ENCODE data around the gene FHIP1B. TPM values are rescaled to one million over a fixed set of nuclear protein-coding genes. Genes with fewer than 3 reads are reported as not detected.

Gene FHIP1B
- total and polyA plus RNA-seq, 2 of the 4 experiments (the other 2 are of a cell fraction): 5.9 to 30.2 TPM

GRCh38 chr11:6233984-6234386, 451 bp downstream of the FHIP1B start:
- Histone ChIP-seq H3K27me3 (ENCODE audit: control insufficient read depth, insufficient read depth, low read length) (peaks cover 5% of the 10 kb centered on the region; the same call in 1 of the 2 replicates), H2BK5ac (ENCODE audit: low read depth, low read length, poor library complexity, severe bottlenecking) (peak overlapping the region; percentile 22), H3K4me1 (ENCODE audit: control insufficient read depth, insufficient read depth, low read length) (no peaks in the 10 kb centered on the region), H3K79me1 (ENCODE audit: low read depth in 1 of 2, low read length in 2 of 2) (peaks cover 30 to 46% of the 10 kb centered on the region in 2 experiments), H3K18ac (ENCODE audit: low read depth, low read length) (no peak overlapping the region), H4K91ac (ENCODE audit: insufficient read depth, low read depth, low read length) (0 out of 2 replicates have a peak overlapping the region, but pooled peaks have one; percentile 64), H2BK120ac (ENCODE audit: low read depth, low read length) (peak overlapping the region; percentile 36; the same call in 1 of the 2 replicates), H4K8ac (ENCODE audit: low read depth in 2 of 2, low read length in 2 of 2) (peak overlapping the region; percentile 64 to 82), H3K56ac (ENCODE audit: extremely low read depth, insufficient read depth, low read length) (peak overlapping the region; percentile 74), H2AK5ac (ENCODE audit: low read depth, low read length) (peak overlapping the region; percentile 33; the same call in 1 of the 2 replicates), H2BK15ac (ENCODE audit: low read depth, low read length) (no peak overlapping the region), H3K4ac (ENCODE audit: low read depth, low read length) (peak overlapping the region; percentile 74), H3K27ac (ENCODE audit: insufficient read depth, low read length) (peak overlapping the region; percentile 75), H2BK20ac (ENCODE audit: low read depth, low read length) (no peak overlapping the region), H3K9ac (ENCODE audit: low read depth, low read length) (peak overlapping the region; percentile 97), H3K36me3 (ENCODE audit: control insufficient read depth, insufficient read depth, low read length) (no peaks in the 10 kb centered on the region), H4K20me1 (ENCODE audit: insufficient read depth, low read length) (no peaks in the 10 kb centered on the region), H3K4me2 (ENCODE audit: low read depth, low read length) (peak overlapping the region; percentile 95), H3K14ac (replicated peaks; ENCODE audit: low read depth, low read length) (peak overlapping the region; percentile 72), H2AK9ac (replicated peaks; ENCODE audit: low read depth, low read length, poor library complexity) (peak overlapping the region; percentile 89), H3K9me3 (ENCODE audit: control insufficient read depth, insufficient read depth, low read length) (no peaks in the 10 kb centered on the region), H2AFZ (replicated peaks; ENCODE audit: low read length, poor library complexity) (peak overlapping the region; percentile 98), H3K9me1 (ENCODE audit: insufficient read depth, low read length) (0 out of 2 replicates have a peak, but pooled peaks cover 6% of the 10 kb centered on the region), H3K23ac (ENCODE audit: low read depth, low read length) (peak overlapping the region; percentile 79; the same call in 1 of the 2 replicates), H4K5ac (ENCODE audit: low read depth, low read length) (peak overlapping the region; percentile 81), H3K4me3 (ENCODE audit: insufficient read depth, low read depth, low read length) (peak overlapping the region; percentile 95)
- CTCF ChIA-PET: interaction anchor here (1.2 kb wide), 1 partner anchor 17 kb away, joined by 5 read pairs; no protein-coding TSS in a partner anchor
- no TSS peak for BruUV-seq (replicated peaks)
- dilution Hi-C loops (cut with HindIII; ENCODE audit: low sequenced_read_pairs, unreplicated experiment) (no loop called here), in situ Hi-C loops (cut with MboI; ENCODE audit: low sequenced_read_pairs) (no loop called here), intact Hi-C loops (cut with micrococcal nuclease) (no loop called here)
- WGBS, 2 experiments (ENCODE audit: extremely low coverage in 2 of 2, insufficient read length in 1 of 2): 1% methylated on average over 8 of the region's 10 CpGs; no CpG with 5 or more reads in 1 of the 2 experiments
- ATAC-seq (ENCODE audit: low read depth) (no peak; the same call in 1 of the 2 replicates), DNase-seq (no peak)
- TF ChIP-seq ELK1 (IDR thresholded peaks at IDR 0.05; ENCODE audit: borderline replicate concordance, low read depth, low read length) (no peak), BHLHE40 (IDR thresholded peaks at IDR 0.05; ENCODE audit: low read depth, low read length) (no peak), CHD1 (IDR thresholded peaks at IDR 0.05; ENCODE audit: low read depth, low read length) (no peak), FOS (IDR thresholded peaks at IDR 0.05; ENCODE audit: low read depth, low read length) (no peak), MAFK (IDR thresholded peaks at IDR 0.05; ENCODE audit: low read depth, low read length) (no peak), RAD21 (IDR thresholded peaks at IDR 0.05; ENCODE audit: low read length) (no peak), MXI1 (IDR thresholded peaks at IDR 0.05; ENCODE audit: borderline replicate concordance, low read depth, low read length) (no peak), RFX5 (IDR thresholded peaks at IDR 0.05; ENCODE audit: low read depth, low read length) (no peak), POLR2A (IDR thresholded peaks at IDR 0.05; ENCODE audit: low read depth, low read length) (no peak), CEBPB (IDR thresholded peaks at IDR 0.05; ENCODE audit: low read depth, low read length) (no peak), RCOR1 (IDR thresholded peaks at IDR 0.05; ENCODE audit: insufficient replicate concordance, low read length) (no peak), USF2 (IDR thresholded peaks at IDR 0.05; ENCODE audit: low read depth, low read length) (no peak), SMC3 (IDR thresholded peaks at IDR 0.05; ENCODE audit: low read depth, low read length) (no peak), NFE2L2 (IDR thresholded peaks at IDR 0.05; ENCODE audit: low read depth, low read length) (no peak)
- TF ChIP-seq, protein P1, sequence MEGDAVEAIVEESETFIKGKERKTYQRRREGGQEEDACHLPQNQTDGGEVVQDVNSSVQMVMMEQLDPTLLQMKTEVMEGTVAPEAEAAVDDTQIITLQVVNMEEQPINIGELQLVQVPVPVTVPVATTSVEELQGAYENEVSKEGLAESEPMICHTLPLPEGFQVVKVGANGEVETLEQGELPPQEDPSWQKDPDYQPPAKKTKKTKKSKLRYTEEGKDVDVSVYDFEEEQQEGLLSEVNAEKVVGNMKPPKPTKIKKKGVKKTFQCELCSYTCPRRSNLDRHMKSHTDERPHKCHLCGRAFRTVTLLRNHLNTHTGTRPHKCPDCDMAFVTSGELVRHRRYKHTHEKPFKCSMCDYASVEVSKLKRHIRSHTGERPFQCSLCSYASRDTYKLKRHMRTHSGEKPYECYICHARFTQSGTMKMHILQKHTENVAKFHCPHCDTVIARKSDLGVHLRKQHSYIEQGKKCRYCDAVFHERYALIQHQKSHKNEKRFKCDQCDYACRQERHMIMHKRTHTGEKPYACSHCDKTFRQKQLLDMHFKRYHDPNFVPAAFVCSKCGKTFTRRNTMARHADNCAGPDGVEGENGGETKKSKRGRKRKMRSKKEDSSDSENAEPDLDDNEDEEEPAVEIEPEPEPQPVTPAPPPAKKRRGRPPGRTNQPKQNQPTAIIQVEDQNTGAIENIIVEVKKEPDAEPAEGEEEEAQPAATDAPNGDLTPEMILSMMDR (conservative IDR thresholded peaks at IDR 0.05; ENCODE audit: low read depth, low read length): no peak
- POLR2A ChIA-PET (ENCODE audit: unreplicated experiment): no interaction called here

Measured in IMR-90 (cell line).